BJ (cell line): ENCODE data around the gene NDRG4. TPM values are rescaled to one million over a fixed set of nuclear protein-coding genes. Genes with fewer than 3 reads are reported as not detected.

Experiments
- CTCF ChIA-PET: fragments of 350-600 bp; formaldehyde crosslinking; extraction: SDS; loops from one replicate; lab custom pipeline; 2021; ENCODE audit warnings: antibody characterized with exemption, inconsistent platforms; lab: Yijun Ruan, JAX
- POLR2A ChIA-PET: fragments of 300-600 bp; sonication (Branson Sonifier 250); formaldehyde crosslinking; extraction: SDS; loops from one replicate; lab custom pipeline; 2021; ENCODE audit warnings: antibody characterized with exemption; lab: Charles Lee
- DNase-seq: peaks from one replicate; pipeline ENCODE4 v3.0.0-alpha.2; 2011; ENCODE audit warnings: low read depth
- H3K27me3 ChIP-seq: 2 replicates; pipeline ENCODE4 v1.6.0; 2011; ENCODE audit warnings: low read length; ENCODE audit not compliant: control insufficient read depth, insufficient read depth
- H3K36me3 ChIP-seq: 2 replicates; pipeline ENCODE4 v1.5.1; 2011; ENCODE audit warnings: low read length; ENCODE audit not compliant: control insufficient read depth, insufficient read depth
- H3K4me3 ChIP-seq: 2 replicates; pipeline ENCODE4 v1.5.1; 2011; ENCODE audit warnings: low read depth, mild to moderate bottlenecking, control low read depth, low read length
- CTCF ChIP-seq: IDR thresholded peaks from 2 replicates; pipeline ENCODE4 v1.5.1; 2011; ENCODE audit warnings: low read depth, mild to moderate bottlenecking, control low read depth, inconsistent platforms, low read length, moderate library complexity; ENCODE audit not compliant: insufficient read depth
- polyA plus RNA-seq: library from polyadenylated mRNA; depleted of rRNA; stranded (reverse); fragments of >200 nt; gene quantifications from 2 replicates; pipeline ENCODE4 v1.2.3, GENCODE V29; 2011

NDRG4 gene
- polyA plus RNA-seq, 1 experiment: 20.7 TPM

GRCh38 chr16:58492735-58493134 lies 7.2 kb upstream of the NDRG4 start:
- CTCF ChIA-PET: interaction anchor here (3.0 to 9.7 kb wide), 2 partner anchors 156 to 169 kb away, joined by 11 to 190 read pairs; no protein-coding TSS in a partner anchor
- no peaks in the 10 kb centered on the region for H3K36me3 ChIP-seq
- no peak for DNase-seq
- no peak for TF ChIP-seq CTCF
- POLR2A ChIA-PET: no interaction called here
- peaks cover 6% of the 10 kb centered on the region; the same call in 1 of the 2 replicates for H3K27me3 ChIP-seq
- no peak overlapping the region for H3K4me3 ChIP-seq

GRCh38 chr16:58493756-58494431 lies 6.0 kb upstream of the NDRG4 start:
- Histone ChIP-seq H3K36me3 (no peaks in the 10 kb centered on the region), H3K27me3 (peaks cover 6% of the 10 kb centered on the region; the same call in 1 of the 2 replicates), H3K4me3 (no peak overlapping the region)
- no peak for TF ChIP-seq CTCF
- POLR2A ChIA-PET: no interaction called here
- DNase-seq: no peak
- CTCF ChIA-PET: interaction anchor here (0.8 to 4.7 kb wide), 5 partner anchors 8 to 917 kb away, joined by 3 to 29 read pairs (median 11); no protein-coding TSS in a partner anchor

GRCh38 chr16:58494981-58495520 lies 4.9 kb upstream of the NDRG4 start:
- DNase-seq: peak; percentile 75
- CTCF ChIA-PET: interaction anchor here (0.8 to 4.7 kb wide), 9 partner anchors 7 to 166 kb away, joined by 3 to 29 read pairs (median 5); no protein-coding TSS in a partner anchor
- POLR2A ChIA-PET: no interaction called here
- peaks cover 6% of the 10 kb centered on the region; the same call in 1 of the 2 replicates for H3K27me3 ChIP-seq
- H3K4me3 ChIP-seq: no peak overlapping the region
- H3K36me3 ChIP-seq: no peaks in the 10 kb centered on the region
- peak; percentile 77 for TF ChIP-seq CTCF

- no peak for DNase-seq
- Histone ChIP-seq H3K36me3 (no peaks in the 10 kb centered on the region), H3K4me3 (no peak overlapping the region), H3K27me3 (peaks cover 5% of the 10 kb centered on the region; the same call in 1 of the 2 replicates)
- POLR2A ChIA-PET: no interaction called here
- CTCF ChIA-PET: interaction anchor here (0.6 to 4.7 kb wide), 9 partner anchors 8 to 186 kb away, joined by 3 to 29 read pairs (median 5); no protein-coding TSS in a partner anchor
- no peak for TF ChIP-seq CTCF
Measured at GRCh38 chr16:58495521-58496331, 4.2 kb upstream of the NDRG4 start.
